ENCODE measurements around the gene C10orf53.

- TF ChIP-seq GATA2 (IDR thresholded peaks at IDR 0.05; ENCODE audit: low read depth, low read length) (0 out of 2 replicates have a peak, but pooled peaks have one; percentile 17), GATA3 (IDR thresholded peaks at IDR 0.05; ENCODE audit: low read depth, low read length) (no peak)
These were observed 10.8 kb upstream of the C10orf53 start for GRCh38 chr10:49668684-49669083.

Data from SH-SY5Y (cell line).